PC-9 (cell line): ENCODE results near the gene RMI1. TPM values are rescaled to one million over a fixed set of nuclear protein-coding genes. Genes with fewer than 3 reads are reported as not detected.

ENCODE experiments used
- BruUV-seq: library from RNA; stranded (reverse); fragments of 400-500 nt; replicated peaks from 2 replicates; lab custom pipeline; 2021; lab: Mats Ljungman, UMichigan
- CTCF ChIA-PET: fragments of 300-600 bp; sonication (Branson Sonifier 250); formaldehyde crosslinking; loops from one replicate; lab custom pipeline; 2022; ENCODE audit warnings: antibody characterized with exemption; lab: Charles Lee
- POLR2A ChIA-PET: fragments of 300-600 bp; sonication (Branson Sonifier 250); formaldehyde crosslinking; loops from one replicate; lab custom pipeline; 2022; ENCODE audit warnings: antibody characterized with exemption; ENCODE audit not compliant: unreplicated experiment; lab: Charles Lee
- DNase-seq, 2 experiments: peaks; one replicate each; pipeline versions ENCODE4 v3.0.0 to v3.0.0-alpha.2; 2015 to 2022; ENCODE audit warnings: mixed read lengths in 1 of 2
- H2AFZ ChIP-seq: fragments of 200-600 bp; sonication (generic); 2 replicates; pipeline ENCODE4 v1.8.1; 2017; ENCODE audit warnings: antibody characterized with exemption
- H3F3A ChIP-seq: fragments of 200-600 bp; sonication (generic); 2 replicates; pipeline ENCODE4 v1.8.1; 2017; ENCODE audit warnings: antibody characterized with exemption, mild to moderate bottlenecking, low read depth; ENCODE audit not compliant: insufficient read depth
- H3K27ac ChIP-seq: fragments of 200-600 bp; sonication (generic); 2 replicates; pipeline ENCODE4 v1.6.1; 2016; ENCODE audit warnings: mixed run types
- H3K27me3 ChIP-seq: fragments of 200-600 bp; sonication (generic); 2 replicates; pipeline ENCODE4 v1.6.1; 2016; ENCODE audit warnings: low read depth, mixed run types; ENCODE audit not compliant: insufficient read depth
- H3K36me3 ChIP-seq: fragments of 200-600 bp; sonication (generic); 2 replicates; pipeline ENCODE4 v1.6.1; 2016; ENCODE audit warnings: low read depth, mixed run types
- H3K4me1 ChIP-seq: fragments of 200-600 bp; sonication (generic); replicated peaks from 2 replicates; pipeline ENCODE4 v1.6.1; 2016; ENCODE audit warnings: mixed run types; ENCODE audit not compliant: insufficient read depth
- H3K4me2 ChIP-seq: fragments of 200-600 bp; sonication (generic); 2 replicates; pipeline ENCODE4 v1.6.1; 2017; ENCODE audit warnings: mixed run types
- H3K4me3 ChIP-seq: fragments of 200-600 bp; sonication (generic); 2 replicates; pipeline ENCODE4 v1.6.1; 2016; ENCODE audit warnings: mixed run types
- H3K79me2 ChIP-seq: fragments of 200-600 bp; sonication (generic); 2 replicates; pipeline ENCODE4 v1.6.1; 2017; ENCODE audit warnings: low read depth, mixed run types
- H3K9me2 ChIP-seq: fragments of 200-600 bp; sonication (generic); 2 replicates; pipeline ENCODE4 v1.8.1; 2017; ENCODE audit warnings: mild to moderate bottlenecking; ENCODE audit not compliant: insufficient read depth
- H3K9me3 ChIP-seq: fragments of 200-600 bp; sonication (generic); 2 replicates; pipeline ENCODE4 v1.8.1; 2016; ENCODE audit warnings: low read depth; ENCODE audit not compliant: insufficient read depth
- H4K20me1 ChIP-seq: fragments of 200-600 bp; sonication (generic); 2 replicates; pipeline ENCODE4 v1.8.1; 2017; ENCODE audit not compliant: insufficient read depth
- CTCF ChIP-seq: fragments of 200-600 bp; sonication (generic); conservative IDR thresholded peaks from 2 replicates; pipeline ENCODE4 v1.6.1; 2017; ENCODE audit warnings: mixed run types, antibody characterized with exemption, mild to moderate bottlenecking, moderate library complexity
- EZH2 ChIP-seq: fragments of 200-600 bp; sonication (generic); IDR thresholded peaks from 2 replicates; pipeline ENCODE4 v1.8.0; 2017; ENCODE audit warnings: antibody characterized with exemption, low read depth
- intact Hi-C: fragments of 100-400 bp; cut with micrococcal nuclease; formaldehyde crosslinking; loops from one replicate; pipeline ENCODE4 v1.10.0; 2022; ENCODE audit not compliant: unreplicated experiment
- total RNA-seq: library from RNA; stranded (reverse); gene quantifications from 2 replicates; pipeline ENCODE4 v1.2.3, GENCODE V29; 2021

Gene RMI1
- total RNA-seq, 1 experiment from 2014 or later, result 19.2 TPM

GRCh38 chr9:83976372-83976771 lies 4.2 kb upstream of the RMI1 start:
- intact Hi-C loops, result no loop called here
- no peak overlapping the region for H2AFZ ChIP-seq
- peaks cover 76% of the 10 kb centered on the region for H3F3A ChIP-seq
- no peak for TF ChIP-seq EZH2
- TF ChIP-seq CTCF, result no peak
- peaks cover 18% of the 10 kb centered on the region for H3K4me1 ChIP-seq
- H3K36me3 ChIP-seq, result peaks cover 73% of the 10 kb centered on the region
- no peaks in the 10 kb centered on the region for H3K9me3 ChIP-seq
- no peak for DNase-seq
- POLR2A ChIA-PET, result no interaction called here
- no peaks in the 10 kb centered on the region for H3K27me3 ChIP-seq
- no peak overlapping the region for H3K4me3 ChIP-seq
- H4K20me1 ChIP-seq, result peaks cover 80% of the 10 kb centered on the region
- H3K79me2 ChIP-seq, result peaks cover 94% of the 10 kb centered on the region
- no peak overlapping the region; the same call in 1 of the 2 replicates for H3K4me2 ChIP-seq
- no peaks in the 10 kb centered on the region for H3K9me2 ChIP-seq
- H3K27ac ChIP-seq, result no peak overlapping the region
- BruUV-seq, result TSS peak; percentile 0
- CTCF ChIA-PET, result interaction anchor here (0.6 kb wide), 1 partner anchor 339 kb away, joined by 7 read pairs; no protein-coding TSS in a partner anchor

DNA sequence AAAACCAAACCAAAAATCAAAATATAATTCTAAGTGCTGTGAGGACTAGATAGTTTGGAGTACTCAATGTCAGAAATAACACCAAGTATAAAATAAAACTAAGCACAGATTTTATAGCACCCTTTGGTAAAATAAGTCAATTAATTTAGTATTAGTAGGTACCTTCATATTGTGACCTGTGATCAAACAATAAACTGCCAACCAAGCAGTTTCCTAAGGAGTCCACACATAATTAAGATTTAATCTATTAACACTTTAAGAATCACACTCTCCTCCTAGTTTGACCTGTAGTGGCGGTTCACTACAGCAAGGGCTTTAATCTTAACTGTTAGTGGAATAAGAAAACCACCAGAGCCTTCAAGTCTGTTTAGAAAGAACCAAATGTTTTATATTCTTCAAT lies 3.4 kb upstream of the RMI1 start:
- no peak for DNase-seq
- Histone ChIP-seq H3K4me1 (peaks cover 25% of the 10 kb centered on the region), H3F3A (peaks cover 68% of the 10 kb centered on the region), H3K4me2 (peak overlapping the region; percentile 91), H3K36me3 (peaks cover 66% of the 10 kb centered on the region), H4K20me1 (peaks cover 72% of the 10 kb centered on the region), H3K4me3 (peak overlapping the region; percentile 98; the same call in 1 of the 2 replicates), H3K9me2 (no peaks in the 10 kb centered on the region), H3K79me2 (peaks cover 94% of the 10 kb centered on the region), H3K27me3 (no peaks in the 10 kb centered on the region), H3K9me3 (no peaks in the 10 kb centered on the region), H3K27ac (no peak overlapping the region), H2AFZ (no peak overlapping the region)
- POLR2A ChIA-PET, result no interaction called here
- intact Hi-C loops, result no loop called here
- CTCF ChIA-PET, result interaction anchor here (0.6 kb wide), 1 partner anchor 338 kb away, joined by 7 read pairs; no protein-coding TSS in a partner anchor
- TF ChIP-seq CTCF (no peak), EZH2 (no peak)
- BruUV-seq, result no TSS peak

DNA sequence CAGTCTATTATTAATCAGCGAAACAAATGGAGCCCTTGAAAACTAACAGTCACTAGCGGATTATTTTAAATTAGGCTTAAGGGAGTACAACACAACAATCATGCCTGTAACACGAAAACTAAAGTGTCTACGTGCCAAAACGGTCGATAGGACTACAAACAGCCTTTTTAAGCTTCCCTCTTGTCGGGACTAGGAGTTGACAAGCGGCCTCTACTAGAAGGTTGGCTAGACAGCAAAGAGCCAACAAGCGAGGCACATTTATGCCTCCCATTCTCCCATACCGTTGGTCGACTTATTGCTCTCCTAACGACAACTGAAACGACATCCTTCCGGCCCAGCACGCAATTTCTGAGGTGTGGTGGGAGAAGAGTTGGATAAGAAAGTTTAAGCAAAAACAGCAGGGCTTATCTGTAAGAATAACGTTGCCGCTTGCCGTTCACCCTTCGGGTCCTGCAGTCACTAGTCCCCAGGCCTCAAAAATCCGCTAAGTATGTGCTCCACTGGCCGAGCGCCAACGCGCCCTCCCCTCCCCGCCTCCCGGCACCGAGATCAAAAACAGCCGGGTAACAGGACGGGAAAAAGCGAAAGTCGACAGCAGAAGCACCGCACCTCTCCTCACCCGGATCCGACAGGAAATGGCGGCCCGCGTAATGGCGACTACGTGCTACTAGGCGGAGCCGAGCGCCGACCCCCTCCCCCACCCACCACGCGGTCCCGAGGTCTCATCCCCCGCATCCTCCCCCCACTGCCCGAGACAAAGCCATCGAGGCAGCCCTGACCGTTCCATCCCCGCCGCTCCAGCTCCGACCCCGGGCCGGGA lies 1.4 kb upstream of the RMI1 start:
- H3K36me3 ChIP-seq, result peaks cover 50% of the 10 kb centered on the region

More for the DNA sequence above, 1.4 kb upstream of the RMI1 start:
- H3K79me2 ChIP-seq, result peaks cover 94% of the 10 kb centered on the region
- H3F3A ChIP-seq, result peaks cover 48% of the 10 kb centered on the region
- BruUV-seq, result TSS peak; percentile 33
- TF ChIP-seq CTCF, result no peak
- no peak for TF ChIP-seq EZH2
- POLR2A ChIA-PET, result interaction anchor here (0.7 to 0.9 kb wide), 2 partner anchors 32 to 203 kb away, joined by 5 to 11 read pairs; no protein-coding TSS in a partner anchor
- H3K4me3 ChIP-seq, result peak overlapping the region; percentile 98
- peak overlapping the region; percentile 91 for H3K4me2 ChIP-seq
- H3K9me3 ChIP-seq, result no peaks in the 10 kb centered on the region
- DNase-seq, result peak; percentile 51 to 66
- no peaks in the 10 kb centered on the region for H3K9me2 ChIP-seq
- intact Hi-C loops, result no loop called here
- peaks cover 26% of the 10 kb centered on the region for H3K4me1 ChIP-seq
- H3K27ac ChIP-seq, result peak overlapping the region; percentile 94
- CTCF ChIA-PET, result no interaction called here
- H2AFZ ChIP-seq, result peak overlapping the region; percentile 58; the same call in 1 of the 2 replicates
- peaks cover 52% of the 10 kb centered on the region for H4K20me1 ChIP-seq
- no peaks in the 10 kb centered on the region for H3K27me3 ChIP-seq
